ENCODE measurements around the gene PRKCZ.

GRCh38 chr1:2086446-2087078 lies 36.4 kb downstream of the PRKCZ start:
- TF ChIP-seq POLR2A (IDR thresholded peaks at IDR 0.05) (no peak), CTCF (IDR thresholded peaks at IDR 0.05) (no peak), EP300 (IDR thresholded peaks at IDR 0.05) (no peak)
